BJ (cell line): ENCODE results near the gene ATG2B. TPM values are rescaled to one million over a fixed set of nuclear protein-coding genes. Genes with fewer than 3 reads are reported as not detected.

Experiments
- CTCF ChIA-PET: fragments of 350-600 bp; formaldehyde crosslinking; extraction: SDS; loops from one replicate; lab custom pipeline; 2021; ENCODE audit warnings: antibody characterized with exemption, inconsistent platforms; lab: Yijun Ruan, JAX
- POLR2A ChIA-PET: fragments of 300-600 bp; sonication (Branson Sonifier 250); formaldehyde crosslinking; extraction: SDS; loops from one replicate; lab custom pipeline; 2021; ENCODE audit warnings: antibody characterized with exemption; lab: Charles Lee
- DNase-seq: peaks from one replicate; pipeline ENCODE4 v3.0.0-alpha.2; 2011; ENCODE audit warnings: low read depth
- H3K27me3 ChIP-seq: 2 replicates; pipeline ENCODE4 v1.6.0; 2011; ENCODE audit warnings: low read length; ENCODE audit not compliant: control insufficient read depth, insufficient read depth
- H3K36me3 ChIP-seq: 2 replicates; pipeline ENCODE4 v1.5.1; 2011; ENCODE audit warnings: low read length; ENCODE audit not compliant: control insufficient read depth, insufficient read depth
- H3K4me3 ChIP-seq: 2 replicates; pipeline ENCODE4 v1.5.1; 2011; ENCODE audit warnings: low read depth, mild to moderate bottlenecking, control low read depth, low read length
- CTCF ChIP-seq: IDR thresholded peaks from 2 replicates; pipeline ENCODE4 v1.5.1; 2011; ENCODE audit warnings: low read depth, mild to moderate bottlenecking, control low read depth, inconsistent platforms, low read length, moderate library complexity; ENCODE audit not compliant: insufficient read depth
- polyA plus RNA-seq: library from polyadenylated mRNA; depleted of rRNA; stranded (reverse); fragments of >200 nt; gene quantifications from 2 replicates; pipeline ENCODE4 v1.2.3, GENCODE V29; 2011

Gene ATG2B
- polyA plus RNA-seq, 1 experiment = 11.6 TPM

GRCh38 chr14:96398432-96398831 lies 35.3 kb upstream of the ATG2B start:
- Histone ChIP-seq H3K36me3 (no peaks in the 10 kb centered on the region), H3K27me3 (peaks cover 5% of the 10 kb centered on the region), H3K4me3 (no peak overlapping the region)
- POLR2A ChIA-PET = no interaction called here
- DNase-seq = no peak
- CTCF ChIA-PET = no interaction called here
- TF ChIP-seq CTCF = no peak

GRCh38 chr14:96394047-96394815 lies 31.1 kb upstream of the ATG2B start:
- POLR2A ChIA-PET = no interaction called here
- CTCF ChIA-PET = interaction anchor here (0.7 kb wide), 1 partner anchor 10 kb away, joined by 3 read pairs; no protein-coding TSS in a partner anchor
- no peak for DNase-seq
- no peak for TF ChIP-seq CTCF
- peaks cover 2% of the 10 kb centered on the region; the same call in 1 of the 2 replicates for H3K27me3 ChIP-seq
- H3K4me3 ChIP-seq = no peak overlapping the region
- no peaks in the 10 kb centered on the region for H3K36me3 ChIP-seq

- H3K4me3 ChIP-seq = no peak overlapping the region
- ChIA-PET CTCF (interaction anchor here (0.6 kb wide), 1 partner anchor 399 kb away, joined by 3 read pairs; no protein-coding TSS in a partner anchor), POLR2A (no interaction called here)
- H3K27me3 ChIP-seq = peaks cover 1% of the 10 kb centered on the region; the same call in 1 of the 2 replicates
- TF ChIP-seq CTCF = no peak
- no peak for DNase-seq
- no peaks in the 10 kb centered on the region for H3K36me3 ChIP-seq
These were observed 30.0 kb upstream of the ATG2B start for GRCh38 chr14:96393071-96393691.

- POLR2A ChIA-PET = no interaction called here
- TF ChIP-seq CTCF = no peak
- DNase-seq = peak; percentile 50
- CTCF ChIA-PET = interaction anchor here (0.7 to 2.0 kb wide), 3 partner anchors 12 to 293 kb away, joined by 3 to 4 read pairs (median 3); no protein-coding TSS in a partner anchor
- 0 out of 2 replicates have a peak, but pooled peaks cover 1% of the 10 kb centered on the region for H3K36me3 ChIP-seq
- no peaks in the 10 kb centered on the region for H3K27me3 ChIP-seq
- peak overlapping the region; percentile 78 for H3K4me3 ChIP-seq
These were observed 28.4 kb upstream of the ATG2B start for GRCh38 chr14:96391293-96392118.
